ENCODE data around the gene SLC35G2. TPM values are rescaled to one million over a fixed set of nuclear protein-coding genes. Genes with fewer than 3 reads are reported as not detected.

SLC35G2 gene
- polyA plus RNA-seq, 2 of the 4 experiments (the other 2 are of a cell fraction) = 17.2 to 34.8 TPM

DNA sequence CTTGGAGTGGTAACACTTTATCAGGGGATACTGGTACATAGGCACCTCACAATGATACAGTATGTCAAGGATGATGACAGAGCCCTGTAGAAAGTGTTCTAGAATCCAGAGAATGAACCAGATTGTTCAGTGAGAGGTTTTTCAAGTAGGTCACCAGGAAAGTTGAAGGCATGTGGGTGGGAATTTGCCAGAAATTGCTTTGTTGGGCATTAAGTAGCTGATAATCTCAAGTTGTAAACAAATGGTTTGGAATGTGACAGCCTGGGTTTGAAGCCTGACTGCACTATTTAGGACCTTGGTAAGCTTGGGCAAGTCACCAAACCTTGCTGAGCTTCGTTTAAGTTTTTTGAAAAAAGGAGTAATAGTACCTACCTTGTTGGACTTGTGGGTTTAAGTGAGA is 12.5 kb downstream of the SLC35G2 start (continued):
- TF ChIP-seq, protein P1, sequence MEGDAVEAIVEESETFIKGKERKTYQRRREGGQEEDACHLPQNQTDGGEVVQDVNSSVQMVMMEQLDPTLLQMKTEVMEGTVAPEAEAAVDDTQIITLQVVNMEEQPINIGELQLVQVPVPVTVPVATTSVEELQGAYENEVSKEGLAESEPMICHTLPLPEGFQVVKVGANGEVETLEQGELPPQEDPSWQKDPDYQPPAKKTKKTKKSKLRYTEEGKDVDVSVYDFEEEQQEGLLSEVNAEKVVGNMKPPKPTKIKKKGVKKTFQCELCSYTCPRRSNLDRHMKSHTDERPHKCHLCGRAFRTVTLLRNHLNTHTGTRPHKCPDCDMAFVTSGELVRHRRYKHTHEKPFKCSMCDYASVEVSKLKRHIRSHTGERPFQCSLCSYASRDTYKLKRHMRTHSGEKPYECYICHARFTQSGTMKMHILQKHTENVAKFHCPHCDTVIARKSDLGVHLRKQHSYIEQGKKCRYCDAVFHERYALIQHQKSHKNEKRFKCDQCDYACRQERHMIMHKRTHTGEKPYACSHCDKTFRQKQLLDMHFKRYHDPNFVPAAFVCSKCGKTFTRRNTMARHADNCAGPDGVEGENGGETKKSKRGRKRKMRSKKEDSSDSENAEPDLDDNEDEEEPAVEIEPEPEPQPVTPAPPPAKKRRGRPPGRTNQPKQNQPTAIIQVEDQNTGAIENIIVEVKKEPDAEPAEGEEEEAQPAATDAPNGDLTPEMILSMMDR (IDR thresholded peaks at IDR 0.05) = no peak
- TF ChIP-seq JUN (IDR thresholded peaks at IDR 0.05) (no peak), RARB (CRISPR knock-in tag; IDR thresholded peaks at IDR 0.05) (no peak), HEYL (CRISPR knock-in tag; IDR thresholded peaks at IDR 0.05) (no peak), CHD2 (IDR thresholded peaks at IDR 0.05; ENCODE audit: low read length, partially characterized antibody) (no peak), ZFP36 (IDR thresholded peaks at IDR 0.05; ENCODE audit: borderline replicate concordance, partially characterized antibody) (no peak)
- TF ChIP-seq, protein P2, sequence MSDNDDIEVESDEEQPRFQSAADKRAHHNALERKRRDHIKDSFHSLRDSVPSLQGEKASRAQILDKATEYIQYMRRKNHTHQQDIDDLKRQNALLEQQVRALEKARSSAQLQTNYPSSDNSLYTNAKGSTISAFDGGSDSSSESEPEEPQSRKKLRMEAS (IDR thresholded peaks at IDR 0.05) = no peak

DNA sequence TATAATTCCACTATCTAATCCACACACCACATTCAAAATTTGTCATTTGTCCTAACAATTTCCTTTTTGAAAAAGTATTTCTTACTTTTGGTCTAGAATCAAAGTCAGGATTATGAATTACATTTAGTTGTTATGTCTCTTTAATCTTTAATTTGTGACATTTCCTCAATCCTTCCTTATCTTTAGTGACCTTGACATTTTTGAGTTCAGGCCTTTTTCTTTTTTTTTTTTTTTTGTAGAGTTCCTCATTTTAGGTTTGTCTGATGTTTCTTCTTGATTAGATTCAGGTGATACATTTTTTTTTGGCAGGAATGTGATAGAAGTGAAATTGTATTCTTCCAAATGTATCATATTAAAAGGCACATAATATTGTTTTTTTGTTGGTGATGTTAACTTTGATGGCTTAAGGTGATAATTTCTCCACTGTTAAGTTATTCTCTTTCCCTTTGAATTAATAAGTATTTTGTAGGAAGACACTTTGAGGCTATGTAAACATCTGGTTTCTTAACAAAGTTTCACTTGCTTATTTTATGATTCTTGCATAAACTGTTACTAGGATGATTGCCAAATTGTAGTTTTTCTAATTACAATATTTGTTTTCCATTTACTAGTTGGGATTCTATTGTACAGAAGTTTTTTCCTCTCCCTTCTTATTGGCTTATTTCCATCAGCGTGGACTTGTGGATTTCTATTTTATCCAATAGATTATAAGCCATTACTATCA is 16.3 kb downstream of the SLC35G2 start:
- H3K4me2 ChIP-seq = peak overlapping the region; percentile 35; the same call in 2 of the 3 replicates
- 86% methylated on average over 1 of the region's 1 CpG for WGBS (ENCODE audit: missing lambda C conversion rate)

DNA sequence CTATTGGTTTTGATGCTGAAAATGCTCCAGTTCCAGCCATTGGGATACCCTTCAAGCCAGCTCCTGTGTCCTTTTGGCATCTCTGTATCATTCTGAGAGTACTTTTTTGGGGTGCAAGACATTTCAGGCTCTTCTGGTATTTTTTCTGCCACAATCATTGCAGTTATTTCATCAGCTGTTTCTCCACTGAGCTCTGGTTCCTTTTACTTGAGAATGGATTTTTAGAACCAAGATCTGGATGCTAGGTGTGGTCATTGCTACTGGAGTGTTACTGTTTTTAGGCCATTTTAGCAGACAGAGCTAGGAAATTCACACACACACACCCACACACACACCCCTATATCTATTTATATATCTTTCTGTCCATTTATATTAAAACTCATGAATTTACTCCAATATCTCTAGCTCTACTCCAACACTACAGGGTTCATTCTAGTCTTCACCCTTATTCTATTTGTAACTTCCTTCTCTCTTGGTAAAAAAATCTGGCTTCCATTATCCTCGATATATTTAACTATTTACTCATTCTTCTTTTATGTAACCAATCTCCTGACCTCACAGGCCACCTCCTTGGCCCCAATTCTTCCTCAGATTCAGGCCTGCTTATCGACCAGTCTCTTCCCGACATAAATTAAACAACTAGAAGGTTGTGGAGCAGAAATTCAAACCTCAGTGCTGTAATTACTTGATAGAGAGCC is 17.0 kb downstream of the SLC35G2 start:
- peaks cover 47% of the 10 kb centered on the region for H3K4me1 ChIP-seq

More for the DNA sequence above, 16.3 kb downstream of the SLC35G2 start:
- TF ChIP-seq CBX2 (IDR thresholded peaks at IDR 0.05; ENCODE audit: borderline replicate concordance, low read depth) (no peak), HEYL (CRISPR knock-in tag; IDR thresholded peaks at IDR 0.05) (no peak), TP53 (CRISPR knock-in tag; IDR thresholded peaks at IDR 0.05) (no peak), RAD21 (conservative IDR thresholded peaks at IDR 0.05 in 1 of 2, IDR thresholded peaks at IDR 0.05 in 1 of 2) (no peak), HOXB13 (CRISPR knock-in tag; IDR thresholded peaks at IDR 0.05; ENCODE audit: low read depth) (no peak), CEBPB (IDR thresholded peaks at IDR 0.05) (no peak), CHD4 (IDR thresholded peaks at IDR 0.05; ENCODE audit: borderline replicate concordance) (no peak), EHMT2 (IDR thresholded peaks at IDR 0.05; ENCODE audit: low read depth) (no peak)
- TF ChIP-seq, protein P3, sequence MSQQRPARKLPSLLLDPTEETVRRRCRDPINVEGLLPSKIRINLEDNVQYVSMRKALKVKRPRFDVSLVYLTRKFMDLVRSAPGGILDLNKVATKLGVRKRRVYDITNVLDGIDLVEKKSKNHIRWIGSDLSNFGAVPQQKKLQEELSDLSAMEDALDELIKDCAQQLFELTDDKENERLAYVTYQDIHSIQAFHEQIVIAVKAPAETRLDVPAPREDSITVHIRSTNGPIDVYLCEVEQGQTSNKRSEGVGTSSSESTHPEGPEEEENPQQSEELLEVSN (IDR thresholded peaks at IDR 0.05; ENCODE audit: borderline replicate concordance, low read depth) = no peak
- TF ChIP-seq, protein P2 (IDR thresholded peaks at IDR 0.05) = no peak
- Histone ChIP-seq H3K4me3 (no peak overlapping the region), H3K27ac (peak overlapping the region; percentile 54 to 71), H3K9me3 (no peaks in the 10 kb centered on the region), H3K4me1 (peaks cover 47% of the 10 kb centered on the region)
- POLR2A ChIA-PET = no interaction called here
- FAIRE-seq (no peak), ATAC-seq (no peak), DNase-seq (ENCODE audit: low read depth in 1 of 2, low spot score in 1 of 2) (no peak)
- CTCF ChIA-PET = interaction anchor here (1.1 to 1.3 kb wide), 2 partner anchors 19 to 83 kb away, joined by 3 to 5 read pairs; partner anchors contain the start of gene STAG1

More for the DNA sequence above, 17.0 kb downstream of the SLC35G2 start:
- FAIRE-seq (no peak), ATAC-seq (no peak), DNase-seq (ENCODE audit: low read depth in 1 of 2, low spot score in 1 of 2) (no peak)
- ChIA-PET CTCF (interaction anchor here (1.1 to 1.3 kb wide), 2 partner anchors 19 to 84 kb away, joined by 3 to 4 read pairs; partner anchors contain the start of gene STAG1), POLR2A (interaction anchor here (0.9 kb wide), 1 partner anchor 84 kb away, joined by 3 read pairs; the partner anchor contains the start of gene STAG1)
- Histone ChIP-seq H3K9me3 (no peaks in the 10 kb centered on the region), H3K4me3 (no peak overlapping the region), H3K4me2 (peak overlapping the region; percentile 35; the same call in 2 of the 3 replicates), H3K27ac (peak overlapping the region; percentile 54 to 71)
- TF ChIP-seq ZNF302 (CRISPR knock-in tag; IDR thresholded peaks at IDR 0.05) (no peak), FOXS1 (CRISPR knock-in tag; IDR thresholded peaks at IDR 0.05) (no peak), EHMT2 (IDR thresholded peaks at IDR 0.05; ENCODE audit: low read depth) (no peak)
- TF ChIP-seq, protein P4, sequence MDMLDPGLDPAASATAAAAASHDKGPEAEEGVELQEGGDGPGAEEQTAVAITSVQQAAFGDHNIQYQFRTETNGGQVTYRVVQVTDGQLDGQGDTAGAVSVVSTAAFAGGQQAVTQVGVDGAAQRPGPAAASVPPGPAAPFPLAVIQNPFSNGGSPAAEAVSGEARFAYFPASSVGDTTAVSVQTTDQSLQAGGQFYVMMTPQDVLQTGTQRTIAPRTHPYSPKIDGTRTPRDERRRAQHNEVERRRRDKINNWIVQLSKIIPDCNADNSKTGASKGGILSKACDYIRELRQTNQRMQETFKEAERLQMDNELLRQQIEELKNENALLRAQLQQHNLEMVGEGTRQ (IDR thresholded peaks at IDR 0.05) = no peak
- TF ChIP-seq, protein P5, sequence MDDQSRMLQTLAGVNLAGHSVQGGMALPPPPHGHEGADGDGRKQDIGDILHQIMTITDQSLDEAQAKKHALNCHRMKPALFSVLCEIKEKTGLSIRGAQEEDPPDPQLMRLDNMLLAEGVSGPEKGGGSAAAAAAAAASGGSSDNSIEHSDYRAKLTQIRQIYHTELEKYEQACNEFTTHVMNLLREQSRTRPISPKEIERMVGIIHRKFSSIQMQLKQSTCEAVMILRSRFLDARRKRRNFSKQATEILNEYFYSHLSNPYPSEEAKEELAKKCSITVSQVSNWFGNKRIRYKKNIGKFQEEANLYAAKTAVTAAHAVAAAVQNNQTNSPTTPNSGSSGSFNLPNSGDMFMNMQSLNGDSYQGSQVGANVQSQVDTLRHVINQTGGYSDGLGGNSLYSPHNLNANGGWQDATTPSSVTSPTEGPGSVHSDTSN (IDR thresholded peaks at IDR 0.05) = no peak
- WGBS (ENCODE audit: missing lambda C conversion rate) = 22% methylated on average over 2 of the region's 3 CpGs
